Measurements from ENCODE around the gene PIGP. TPM values are rescaled to one million over a fixed set of nuclear protein-coding genes. Genes with fewer than 3 reads are reported as not detected.

PIGP gene
- total and polyA plus RNA-seq, 2 of the 8 experiments (the other 6 are each of a cell fraction or from before 2014, with no cell fraction given) = 11.3 to 18.0 TPM

DNA sequence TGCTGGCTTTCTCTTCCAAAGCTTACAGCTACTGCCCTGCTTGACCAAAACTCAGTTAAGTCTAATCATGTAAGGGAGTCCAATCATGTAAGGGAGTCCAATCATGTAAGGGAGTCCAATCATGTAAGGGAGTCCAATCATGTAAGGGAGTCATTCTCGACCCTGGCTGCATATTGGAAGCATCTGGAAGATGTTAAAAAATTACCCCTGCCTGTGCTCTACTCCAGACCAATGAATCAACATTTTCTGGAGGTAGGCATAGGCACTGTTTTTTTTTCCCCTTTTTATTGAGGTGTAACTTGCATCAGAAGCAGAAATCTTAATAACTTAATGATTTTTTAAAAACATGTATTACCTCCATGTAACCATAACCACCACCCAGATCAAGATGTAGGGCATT, 9.4 kb downstream of the PIGP start:
- H3K23me2 ChIP-seq (ENCODE audit: low read depth, low read length) = no peaks in the 10 kb centered on the region
- peaks cover 1 to 13% (median 7%) of the 10 kb centered on the region in 4 experiments for H3K4me1 ChIP-seq (replicated peaks in 1 of 4; ENCODE audit: control insufficient read depth in 3 of 4, insufficient read depth in 4 of 4, low read length in 3 of 4)
- no peak for DNase-seq (ENCODE audit: low read depth in 1 of 2, low spot score in 2 of 2)

More for the DNA sequence above, 9.4 kb downstream of the PIGP start:
- H3K27ac ChIP-seq (ENCODE audit: low read depth, low read length) = no peak overlapping the region
- no peak overlapping the region for H2BK20ac ChIP-seq (ENCODE audit: low read length)
- no peak overlapping the region for H3K18ac ChIP-seq (ENCODE audit: extremely low read depth, low read length)
- no peaks in the 10 kb centered on the region for H3K9me3 ChIP-seq (ENCODE audit: insufficient read depth in 2 of 2, low read depth in 1 of 2, low read length in 1 of 2)
- no peaks in the 10 kb centered on the region for H3K79me2 ChIP-seq (ENCODE audit: control insufficient read depth in 1 of 2, insufficient read depth in 2 of 2, low read length in 2 of 2)
- H2AK5ac ChIP-seq (ENCODE audit: low read depth, low read length) = no peak overlapping the region
- H4K8ac ChIP-seq (ENCODE audit: extremely low read depth, insufficient read depth, low read length) = no peak overlapping the region
- TF ChIP-seq SAP30 (IDR thresholded peaks at IDR 0.05; ENCODE audit: insufficient read depth, insufficient replicate concordance, low read length) (no peak), ASH2L (IDR thresholded peaks at IDR 0.05; ENCODE audit: low read length) (no peak), HDAC6 (IDR thresholded peaks at IDR 0.05; ENCODE audit: low read depth, low read length) (no peak), POLR2AphosphoS5 (IDR thresholded peaks at IDR 0.05; ENCODE audit: low read depth, low read length) (no peak), TBP (IDR thresholded peaks at IDR 0.05; ENCODE audit: low read depth, low read length) (no peak), CTBP2 (IDR thresholded peaks at IDR 0.05; ENCODE audit: borderline replicate concordance, insufficient read depth, insufficient read length, low read length) (no peak), EP300 (IDR thresholded peaks at IDR 0.05; ENCODE audit: borderline replicate concordance in 1 of 2, low read depth in 2 of 2, low read length in 2 of 2) (no peak), CHD2 (IDR thresholded peaks at IDR 0.05; ENCODE audit: low read length) (no peak), GTF2F1 (IDR thresholded peaks at IDR 0.05; ENCODE audit: borderline replicate concordance, low read depth, low read length) (no peak), SUZ12 (IDR thresholded peaks at IDR 0.05; ENCODE audit: low read length) (no peak), TAF1 (IDR thresholded peaks at IDR 0.05; ENCODE audit: low read depth, low read length) (no peak), BRCA1 (IDR thresholded peaks at IDR 0.05; ENCODE audit: low read depth, low read length) (no peak), TEAD4 (IDR thresholded peaks at IDR 0.05; ENCODE audit: low read depth, low read length) (no peak), SIN3A (conservative IDR thresholded peaks at IDR 0.05 in 1 of 2, IDR thresholded peaks at IDR 0.05 in 1 of 2; ENCODE audit: low read depth in 1 of 2, low read length in 2 of 2) (no peak)
- TF ChIP-seq, protein P1, sequence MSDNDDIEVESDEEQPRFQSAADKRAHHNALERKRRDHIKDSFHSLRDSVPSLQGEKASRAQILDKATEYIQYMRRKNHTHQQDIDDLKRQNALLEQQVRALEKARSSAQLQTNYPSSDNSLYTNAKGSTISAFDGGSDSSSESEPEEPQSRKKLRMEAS (IDR thresholded peaks at IDR 0.05) = no peak
- no peak overlapping the region for H2BK15ac ChIP-seq (ENCODE audit: low read length)
- WGBS, 2 experiments (ENCODE audit: extremely low coverage in 1 of 2, insufficient coverage in 1 of 2, insufficient read length in 1 of 2, insufficient replicate concordance in 2 of 2, low coverage in 1 of 2, low lambda C conversion rate in 2 of 2, missing lambda C conversion rate in 1 of 2) = 96% methylated on average over 1 of the region's 1 CpG; no CpG with 5 or more reads in 1 of the 2 experiments
- no peak for FAIRE-seq
- H4K5ac ChIP-seq (ENCODE audit: insufficient read length, low read depth, low read length) = no peak overlapping the region
- no peaks in the 10 kb centered on the region for H4K20me1 ChIP-seq (replicated peaks in 1 of 2; ENCODE audit: control insufficient read depth in 1 of 2, insufficient read depth in 2 of 2, low read length in 2 of 2)
- no peak overlapping the region for H3K23ac ChIP-seq (ENCODE audit: insufficient read length)
- no peak overlapping the region for H2BK12ac ChIP-seq (ENCODE audit: low read depth, low read length)
- H3K4me2 ChIP-seq (ENCODE audit: insufficient read depth in 1 of 2, low read depth in 2 of 2, low read length in 2 of 2) = no peak overlapping the region
- H3K27me3 ChIP-seq (replicated peaks in 1 of 4; ENCODE audit: control insufficient read depth in 3 of 4, extremely low read depth in 1 of 4, insufficient read depth in 3 of 4, low read length in 3 of 4) = no peaks in the 10 kb centered on the region
- H3K4ac ChIP-seq (replicated peaks; ENCODE audit: insufficient read length, low read depth, low read length) = no peak overlapping the region
- H3K9ac ChIP-seq (replicated peaks in 1 of 4; ENCODE audit: extremely low read depth in 1 of 4, low read depth in 3 of 4, low read length in 3 of 4) = no peak overlapping the region
- POLR2A ChIA-PET (ENCODE audit: partially characterized antibody) = no interaction called here
- H3K14ac ChIP-seq (ENCODE audit: insufficient read length) = no peak overlapping the region
- H3K36me3 ChIP-seq (ENCODE audit: control insufficient read depth in 2 of 4, insufficient read depth in 4 of 4, low read length in 3 of 4) = peaks cover 0 to 4% (median 0%) of the 10 kb centered on the region in 4 experiments; a peak in 2 of 8 replicates
- H4K91ac ChIP-seq (replicated peaks; ENCODE audit: insufficient read length, low read length) = no peak overlapping the region
- H2AFZ ChIP-seq (ENCODE audit: low read length) = no peak overlapping the region
- CTCF ChIA-PET (ENCODE audit: partially characterized antibody) = no interaction called here
- no peak overlapping the region for H3K56ac ChIP-seq (replicated peaks; ENCODE audit: insufficient read length, low read depth, low read length)
- H3K79me1 ChIP-seq (ENCODE audit: low read depth, low read length) = no peaks in the 10 kb centered on the region
- no peak overlapping the region for H2BK120ac ChIP-seq (replicated peaks; ENCODE audit: low read depth, low read length)
- no peak overlapping the region for H2BK5ac ChIP-seq (ENCODE audit: low read depth, low read length)
- no peak overlapping the region for H3K4me3 ChIP-seq (ENCODE audit: extremely low read depth in 1 of 4, insufficient read depth in 2 of 4, low read depth in 3 of 4, low read length in 4 of 4)

All from H1 (cell line).